Lung (tissue), 12 donors: ENCODE measurements around the gene AFAP1L2. TPM values are rescaled to one million over a fixed set of nuclear protein-coding genes. Genes with fewer than 3 reads are reported as not detected.

Experiments
- ATAC-seq: fragments of 200-7000 bp; cut with Tn5 transposase; one replicate; pipeline ENCODE4 v1.9.1; 2020; ENCODE audit warnings: moderate number of reproducible peaks; ENCODE audit not compliant: insufficient read depth, low FRiP score
- DNase-seq, 3 donors: peaks; one replicate each; pipeline ENCODE4 v3.0.0-alpha.2; 2013 to 2017
- H3K27ac ChIP-seq, 2 donors: one replicate each; pipeline ENCODE4 v1.5.1; 2013; ENCODE audit warnings: mild to moderate bottlenecking in 2 of 2, moderate library complexity in 2 of 2, control low read depth in 1 of 2, inconsistent platforms in 1 of 2, low read depth in 1 of 2, low read length in 1 of 2
- H3K27me3 ChIP-seq, 3 donors: one replicate each; pipeline ENCODE4 v1.5.1; 2013; ENCODE audit warnings: low read length in 2 of 3; ENCODE audit not compliant: control insufficient read depth in 3 of 3, insufficient read depth in 3 of 3
- H3K36me3 ChIP-seq, 4 donors: one replicate each; pipeline ENCODE4 v1.5.1; 2013; ENCODE audit warnings: low read length in 4 of 4, mild to moderate bottlenecking in 1 of 4, moderate library complexity in 1 of 4; ENCODE audit not compliant: control insufficient read depth in 4 of 4, insufficient read depth in 4 of 4
- H3K4me1 ChIP-seq, 5 donors: one replicate each; pipeline ENCODE4 v1.5.1; 2013; ENCODE audit warnings: low read length in 5 of 5, mild to moderate bottlenecking in 2 of 5, moderate library complexity in 1 of 5; ENCODE audit not compliant: control insufficient read depth in 5 of 5, insufficient read depth in 5 of 5
- H3K4me3 ChIP-seq: one replicate; pipeline ENCODE4 v1.5.1; 2013; ENCODE audit warnings: mild to moderate bottlenecking, control low read depth, moderate library complexity
- H3K9ac ChIP-seq, 2 donors: one replicate each; pipeline ENCODE4 v1.5.1; 2013; ENCODE audit warnings: low read length in 2 of 2, control low read depth in 1 of 2; ENCODE audit not compliant: insufficient read depth in 1 of 2
- H3K9me3 ChIP-seq, 4 donors: one replicate each; pipeline ENCODE4 v1.5.1; 2013; ENCODE audit warnings: low read length in 3 of 4, mild to moderate bottlenecking in 1 of 4, moderate library complexity in 1 of 4; ENCODE audit not compliant: control insufficient read depth in 4 of 4, insufficient read depth in 3 of 4
- WGBS, 2 donors: extraction: QIAGEN DNeasy Blood & Tissue Kit; methylation state at CpG; one replicate each; pipeline ENCODE4 v1.1.7; 2013; 5-methylcytosine and 5-hydroxymethylcytosine counted together
- polyA plus RNA-seq, 2 donors: library from polyadenylated mRNA; stranded (reverse); fragments of 200-250 nt; gene quantifications; one replicate each; pipeline ENCODE4 v1.2.1, GENCODE V29; 2013
- total RNA-seq, 2 donors: library from RNA; depleted of rRNA in 1 of 2; stranded (reverse); fragments of >200 nt in 1 of 2; gene quantifications; one replicate each; pipeline ENCODE4 v1.2.1, GENCODE V29; 2014 to 2021
- TF ChIP-seq, protein P1 (sequence below): IDR thresholded peaks from 2 replicates; pipeline ENCODE4 v1.5.1; 2012; ENCODE audit warnings: mild to moderate bottlenecking; ENCODE audit errors: control extremely low read depth, extremely low read depth
- donor health status: control.
- donor health status: control.
- donor health status: Bipolar disorder and iron deficiency.
- donor health status: healthy.
- donor health status: DM: yes; HTN: yes; CAD: no.

The AFAP1L2 gene
- total and polyA plus RNA-seq, 4 donors, result 2.0 to 21.0 (median 5.8) TPM

DNA sequence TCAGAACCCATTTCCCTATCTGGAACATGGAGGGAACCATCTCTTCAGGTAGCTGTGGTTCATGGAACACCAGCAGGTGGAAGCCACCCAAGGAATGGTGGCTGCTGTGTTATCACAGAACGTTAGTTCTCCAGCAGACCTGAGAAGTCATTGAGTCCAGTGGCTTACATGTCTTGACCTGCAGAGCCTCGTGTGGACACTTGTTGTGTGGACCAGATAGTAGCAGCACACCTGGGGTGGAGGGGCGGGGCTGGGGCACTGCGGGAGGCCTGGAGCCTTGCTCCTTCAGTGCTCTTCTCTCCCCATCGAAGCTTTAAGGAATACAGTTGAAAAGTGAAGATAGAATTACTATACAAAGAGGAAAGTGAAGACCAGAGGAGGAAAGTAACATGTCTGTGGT, 122.8 kb downstream of the AFAP1L2 start:
- H3K36me3 ChIP-seq, result peaks cover 0 to 2% (median 0%) of the 10 kb centered on the region in 4 donors
- no peak overlapping the region for H3K4me3 ChIP-seq
- WGBS, 2 donors, result 72 to 81% methylated on average over 5 of the region's 5 CpGs
- TF ChIP-seq, protein P1, sequence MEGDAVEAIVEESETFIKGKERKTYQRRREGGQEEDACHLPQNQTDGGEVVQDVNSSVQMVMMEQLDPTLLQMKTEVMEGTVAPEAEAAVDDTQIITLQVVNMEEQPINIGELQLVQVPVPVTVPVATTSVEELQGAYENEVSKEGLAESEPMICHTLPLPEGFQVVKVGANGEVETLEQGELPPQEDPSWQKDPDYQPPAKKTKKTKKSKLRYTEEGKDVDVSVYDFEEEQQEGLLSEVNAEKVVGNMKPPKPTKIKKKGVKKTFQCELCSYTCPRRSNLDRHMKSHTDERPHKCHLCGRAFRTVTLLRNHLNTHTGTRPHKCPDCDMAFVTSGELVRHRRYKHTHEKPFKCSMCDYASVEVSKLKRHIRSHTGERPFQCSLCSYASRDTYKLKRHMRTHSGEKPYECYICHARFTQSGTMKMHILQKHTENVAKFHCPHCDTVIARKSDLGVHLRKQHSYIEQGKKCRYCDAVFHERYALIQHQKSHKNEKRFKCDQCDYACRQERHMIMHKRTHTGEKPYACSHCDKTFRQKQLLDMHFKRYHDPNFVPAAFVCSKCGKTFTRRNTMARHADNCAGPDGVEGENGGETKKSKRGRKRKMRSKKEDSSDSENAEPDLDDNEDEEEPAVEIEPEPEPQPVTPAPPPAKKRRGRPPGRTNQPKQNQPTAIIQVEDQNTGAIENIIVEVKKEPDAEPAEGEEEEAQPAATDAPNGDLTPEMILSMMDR, result no peak
- no peaks in the 10 kb centered on the region for H3K9me3 ChIP-seq
- no peak overlapping the region for H3K9ac ChIP-seq
- peaks cover 0 to 14% (median 0%) of the 10 kb centered on the region in 5 donors for H3K4me1 ChIP-seq
- no peak for ATAC-seq
- H3K27ac ChIP-seq, result no peak overlapping the region
- no peak for DNase-seq
- no peaks in the 10 kb centered on the region for H3K27me3 ChIP-seq

DNA sequence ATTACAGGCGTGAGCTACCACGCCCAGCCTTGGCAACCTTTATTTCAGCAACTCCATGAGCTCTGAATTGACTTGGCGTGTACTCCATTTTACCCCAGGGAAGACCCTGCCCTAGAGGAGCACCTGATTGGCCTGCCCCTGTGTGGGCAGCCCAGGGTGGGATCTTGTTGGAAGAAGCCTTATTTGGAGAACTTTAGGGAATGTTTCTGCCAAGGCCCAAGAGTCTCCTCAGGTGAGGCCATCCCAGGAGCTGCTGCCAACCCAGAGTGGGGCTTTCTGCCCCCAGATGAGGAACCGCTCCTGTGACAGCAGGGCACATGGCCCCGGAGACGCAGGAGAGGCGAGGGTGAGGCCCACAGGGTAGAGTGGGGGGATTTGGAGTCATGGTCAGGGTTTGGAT, 123.3 kb downstream of the AFAP1L2 start:
- H3K27me3 ChIP-seq, result no peaks in the 10 kb centered on the region
- ATAC-seq (no peak), DNase-seq (no peak)
- no peak overlapping the region for H3K27ac ChIP-seq
- H3K4me1 ChIP-seq, result peaks cover 0 to 14% (median 0%) of the 10 kb centered on the region in 5 donors
- WGBS, 2 donors, result 69 to 76% methylated on average over 7 of the region's 7 CpGs
- H3K4me3 ChIP-seq, result no peak overlapping the region
- TF ChIP-seq, protein P1, result no peak
- no peak overlapping the region for H3K9ac ChIP-seq
- no peaks in the 10 kb centered on the region for H3K9me3 ChIP-seq
- H3K36me3 ChIP-seq, result peaks cover 0 to 2% (median 0%) of the 10 kb centered on the region in 4 donors

DNA sequence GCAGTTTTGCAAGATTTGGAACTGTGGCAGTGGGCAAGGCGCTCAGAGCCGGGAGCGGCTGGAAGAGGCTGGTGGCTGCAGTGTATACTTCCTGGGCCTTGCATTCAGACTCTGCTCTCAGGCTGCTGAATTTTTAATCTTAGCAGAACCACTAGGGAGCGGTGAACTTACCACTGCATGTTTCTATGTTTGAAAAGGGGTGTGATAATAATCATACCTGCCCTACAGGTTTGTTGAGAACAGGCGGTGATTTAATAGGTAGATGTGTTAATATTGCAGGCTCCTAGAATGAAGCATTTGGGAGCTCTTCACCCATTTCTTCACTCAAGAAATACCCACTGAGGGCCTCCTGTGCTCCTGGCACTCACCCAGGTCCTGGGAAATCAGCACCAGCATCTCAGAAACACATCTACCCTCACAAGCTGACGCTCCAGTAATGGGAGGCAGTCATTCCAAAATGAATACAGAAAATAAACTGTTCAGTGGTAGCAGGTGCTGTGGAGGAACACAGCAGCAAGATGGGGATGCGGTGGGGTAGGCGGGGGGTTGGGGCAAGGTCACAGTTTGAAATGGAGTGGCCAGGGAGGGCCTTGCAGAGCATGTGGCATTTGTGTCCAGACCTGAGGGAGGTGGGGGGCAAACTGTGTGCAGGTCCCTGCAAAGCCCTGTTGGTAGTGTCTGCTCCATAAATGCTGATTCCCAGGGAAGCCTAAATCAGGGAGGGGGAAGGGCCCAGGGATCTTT, 124.2 kb downstream of the AFAP1L2 start:
- ATAC-seq (no peak), DNase-seq (peak in 1 of 3 donors; percentile 32)
- no peak overlapping the region for H3K27ac ChIP-seq
- H3K9me3 ChIP-seq, result no peaks in the 10 kb centered on the region
- H3K9ac ChIP-seq, result no peak overlapping the region
- no peak overlapping the region for H3K4me3 ChIP-seq
- H3K27me3 ChIP-seq, result no peaks in the 10 kb centered on the region
- no peaks in the 10 kb centered on the region for H3K36me3 ChIP-seq
- peaks cover 0 to 14% (median 0%) of the 10 kb centered on the region in 5 donors for H3K4me1 ChIP-seq
- TF ChIP-seq, protein P1, result no peak
- 84 to 90% methylated on average over 8 of the region's 8 CpGs for WGBS, 2 donors
